Neutrophil (primary cell): ENCODE measurements around the gene SOS1.

Experiments
- H3K27ac ChIP-seq: fragments of 200-600 bp; sonication (generic); 2 replicates; pipeline ENCODE4 v1.5.1; 2016; ENCODE audit warnings: mild to moderate bottlenecking, moderate library complexity
- H3K27me3 ChIP-seq: fragments of 200-600 bp; sonication (generic); 2 replicates; pipeline ENCODE4 v1.6.0; 2016; ENCODE audit warnings: mild to moderate bottlenecking
- H3K36me3 ChIP-seq: fragments of 200-600 bp; sonication (generic); 2 replicates; pipeline ENCODE4 v1.5.1; 2017
- H3K4me1 ChIP-seq, 2 experiments: fragments of 200-600 bp in 1 of 2; sonication (generic) in 1 of 2; 1 replicate in 1 of 2; 2 replicates in 1 of 2; pipeline versions ENCODE4 v1.5.1 to v1.6.1; 2013 to 2016; ENCODE audit warnings: low read depth in 1 of 2, low read length in 1 of 2, mild to moderate bottlenecking in 1 of 2, moderate library complexity in 1 of 2; ENCODE audit not compliant: control insufficient read depth in 1 of 2, insufficient read depth in 1 of 2
- H3K4me3 ChIP-seq, 2 experiments: fragments of 200-600 bp in 1 of 2; sonication (generic) in 1 of 2; 1 replicate in 1 of 2; 2 replicates in 1 of 2; pipeline ENCODE4 v1.5.1; 2013 to 2016; ENCODE audit warnings: low read depth in 1 of 2, low read length in 1 of 2, mild to moderate bottlenecking in 1 of 2, moderate library complexity in 1 of 2
- H3K9me3 ChIP-seq: fragments of 200-600 bp; sonication (generic); 2 replicates; pipeline ENCODE4 v1.5.1; 2016
- TF ChIP-seq, protein P1 (sequence below): fragments of 200-600 bp; sonication (generic); IDR thresholded peaks from 2 replicates; pipeline ENCODE4 v1.5.1; 2016; ENCODE audit warnings: antibody characterized with exemption

The SOS1 gene

DNA sequence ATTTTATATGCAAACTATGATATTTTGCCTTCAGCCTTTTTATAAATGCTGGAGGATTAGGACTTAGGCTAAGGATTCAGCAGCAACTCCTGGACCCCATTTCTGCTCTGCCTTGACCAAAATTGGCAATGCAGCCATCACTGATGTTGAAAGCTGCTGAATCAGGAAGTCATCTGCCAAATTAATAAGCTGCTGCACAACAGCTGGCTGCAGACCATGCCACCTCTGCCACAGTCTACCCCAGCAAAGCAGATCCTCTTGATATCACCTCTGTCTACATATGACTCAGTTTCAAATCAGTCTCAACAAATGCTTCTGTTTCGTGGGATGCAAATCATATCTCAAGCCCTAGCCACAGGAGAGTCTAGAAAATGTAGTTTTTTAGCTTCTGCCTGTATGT is 7.1 kb upstream of the SOS1 start:
- no peaks in the 10 kb centered on the region for H3K27me3 ChIP-seq
- H3K4me3 ChIP-seq: no peak overlapping the region
- H3K36me3 ChIP-seq: no peaks in the 10 kb centered on the region
- TF ChIP-seq, protein P1, sequence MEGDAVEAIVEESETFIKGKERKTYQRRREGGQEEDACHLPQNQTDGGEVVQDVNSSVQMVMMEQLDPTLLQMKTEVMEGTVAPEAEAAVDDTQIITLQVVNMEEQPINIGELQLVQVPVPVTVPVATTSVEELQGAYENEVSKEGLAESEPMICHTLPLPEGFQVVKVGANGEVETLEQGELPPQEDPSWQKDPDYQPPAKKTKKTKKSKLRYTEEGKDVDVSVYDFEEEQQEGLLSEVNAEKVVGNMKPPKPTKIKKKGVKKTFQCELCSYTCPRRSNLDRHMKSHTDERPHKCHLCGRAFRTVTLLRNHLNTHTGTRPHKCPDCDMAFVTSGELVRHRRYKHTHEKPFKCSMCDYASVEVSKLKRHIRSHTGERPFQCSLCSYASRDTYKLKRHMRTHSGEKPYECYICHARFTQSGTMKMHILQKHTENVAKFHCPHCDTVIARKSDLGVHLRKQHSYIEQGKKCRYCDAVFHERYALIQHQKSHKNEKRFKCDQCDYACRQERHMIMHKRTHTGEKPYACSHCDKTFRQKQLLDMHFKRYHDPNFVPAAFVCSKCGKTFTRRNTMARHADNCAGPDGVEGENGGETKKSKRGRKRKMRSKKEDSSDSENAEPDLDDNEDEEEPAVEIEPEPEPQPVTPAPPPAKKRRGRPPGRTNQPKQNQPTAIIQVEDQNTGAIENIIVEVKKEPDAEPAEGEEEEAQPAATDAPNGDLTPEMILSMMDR: no peak
- no peaks in the 10 kb centered on the region for H3K9me3 ChIP-seq
- H3K4me1 ChIP-seq: peaks cover 11 to 15% of the 10 kb centered on the region in 2 experiments
- H3K27ac ChIP-seq: no peak overlapping the region

DNA sequence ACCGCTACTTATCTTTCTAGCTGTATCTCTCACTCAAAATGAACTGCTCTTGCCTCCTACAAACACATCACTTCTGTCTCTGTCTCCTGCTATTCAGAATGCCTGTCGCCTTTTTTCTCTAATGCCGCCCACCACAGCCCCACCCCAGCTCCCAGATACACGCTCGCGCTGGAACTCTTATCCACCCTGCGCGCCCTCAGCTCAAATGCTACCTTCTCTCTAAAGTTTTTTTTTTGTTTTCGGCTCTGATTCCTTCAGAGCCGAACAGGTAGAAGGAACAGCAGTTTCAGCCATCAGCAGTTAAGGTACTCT is 3.9 kb upstream of the SOS1 start:
- peaks cover 23 to 27% of the 10 kb centered on the region in 2 experiments for H3K4me1 ChIP-seq
- peak overlapping the region; percentile 87 to 88 for H3K4me3 ChIP-seq
- peak overlapping the region; percentile 76 for H3K27ac ChIP-seq
- no peaks in the 10 kb centered on the region for H3K9me3 ChIP-seq
- no peaks in the 10 kb centered on the region for H3K36me3 ChIP-seq
- no peaks in the 10 kb centered on the region for H3K27me3 ChIP-seq
- TF ChIP-seq, protein P1: no peak

DNA sequence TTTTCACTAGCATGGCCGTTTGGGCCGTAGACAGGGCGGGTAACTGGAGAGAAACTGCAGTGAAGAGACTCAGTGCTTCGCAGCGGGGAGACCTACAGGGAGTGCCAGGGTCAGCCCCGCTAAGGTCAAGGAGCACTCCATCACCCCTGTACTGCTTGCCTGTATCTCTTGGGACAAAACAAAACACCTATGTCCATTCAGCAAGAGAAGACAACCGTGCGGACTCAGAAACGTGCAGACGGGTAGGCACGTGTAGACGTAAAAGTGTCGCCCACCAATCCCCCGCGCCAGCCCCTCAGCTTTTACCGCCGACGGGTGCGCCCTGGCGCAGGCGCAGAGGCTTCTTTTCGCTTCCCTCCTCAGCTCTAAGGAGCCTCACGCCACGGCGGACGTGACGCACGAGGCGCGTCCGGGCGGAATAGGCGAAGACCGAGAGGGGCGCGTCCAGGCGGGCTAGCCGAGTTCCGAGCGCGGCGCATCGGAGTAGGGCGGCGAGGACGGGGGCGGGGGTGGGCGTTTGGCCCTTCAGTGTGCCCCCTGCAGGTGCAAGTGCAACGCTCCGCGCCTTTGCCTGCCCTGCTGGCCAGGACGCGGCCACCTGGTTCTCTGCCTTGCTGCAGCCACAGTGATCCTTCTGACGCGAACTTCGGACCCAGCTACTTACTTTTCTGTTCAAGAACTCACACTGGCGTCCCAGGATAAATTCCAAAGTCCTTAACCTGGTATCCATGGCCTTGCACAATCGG is 3.3 kb upstream of the SOS1 start:
- Histone ChIP-seq H3K27me3 (no peaks in the 10 kb centered on the region), H3K4me1 (peaks cover 28 to 33% of the 10 kb centered on the region in 2 experiments), H3K9me3 (no peaks in the 10 kb centered on the region), H3K36me3 (no peaks in the 10 kb centered on the region), H3K4me3 (peak overlapping the region; percentile 87 to 88), H3K27ac (peak overlapping the region; percentile 76)
- TF ChIP-seq, protein P1: peak; percentile 29

DNA sequence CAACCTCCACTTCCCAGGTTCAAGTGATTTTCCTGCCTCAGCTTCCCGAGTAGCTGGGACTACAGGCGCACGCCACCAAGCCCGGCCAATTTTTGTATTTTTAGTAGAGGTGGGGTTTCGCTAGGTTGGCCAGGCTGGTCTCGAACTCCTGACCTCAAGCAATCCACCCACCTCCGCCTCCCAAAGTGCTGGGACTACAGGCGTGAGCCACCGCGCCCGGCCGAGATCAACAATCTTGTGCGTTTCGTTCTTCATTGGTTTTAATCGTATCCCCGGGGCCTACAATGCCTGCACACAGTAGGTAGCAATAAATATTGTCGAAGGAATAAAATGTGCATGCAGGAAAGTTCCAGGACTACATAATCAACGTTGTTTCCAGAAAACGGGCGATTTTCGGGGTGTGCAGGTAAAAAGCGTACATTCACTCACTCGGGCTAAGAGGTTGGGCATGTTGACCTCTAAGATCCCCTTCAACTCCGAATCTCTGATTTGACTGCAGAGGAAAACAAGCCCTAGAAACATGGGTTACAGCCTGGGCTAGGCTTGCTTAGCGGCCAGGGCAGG is 2.7 kb upstream of the SOS1 start:
- Histone ChIP-seq H3K4me3 (peak overlapping the region; percentile 87 to 88), H3K9me3 (no peaks in the 10 kb centered on the region), H3K27ac (peak overlapping the region; percentile 76), H3K27me3 (no peaks in the 10 kb centered on the region), H3K36me3 (no peaks in the 10 kb centered on the region), H3K4me1 (peaks cover 34 to 39% of the 10 kb centered on the region in 2 experiments)
- TF ChIP-seq, protein P1: no peak

DNA sequence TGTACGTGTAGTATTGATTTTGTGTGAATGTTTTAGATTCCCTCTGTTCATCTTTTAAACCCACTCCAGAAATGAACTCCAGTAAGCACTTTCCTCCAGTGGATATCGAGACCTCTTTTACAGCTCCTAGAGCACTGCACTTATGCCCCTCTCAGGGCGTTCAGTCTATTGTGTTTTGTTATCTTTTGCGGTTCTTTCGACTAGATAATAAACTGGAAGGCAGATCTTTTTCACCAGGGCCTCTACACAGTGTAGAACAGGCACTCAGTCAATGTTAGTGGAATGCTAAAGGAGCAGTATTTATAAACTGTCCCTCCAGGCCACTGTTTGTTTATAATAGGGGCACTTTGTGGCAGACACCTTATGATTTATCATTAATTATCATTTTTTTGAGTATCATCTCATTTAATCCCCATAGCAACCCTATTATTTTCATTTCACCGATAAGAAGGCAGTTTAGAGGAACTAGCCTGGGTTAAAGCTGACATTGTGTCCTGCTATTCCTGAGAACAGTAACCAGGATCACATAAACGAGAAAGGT is 742 bp upstream of the SOS1 start:
- H3K27ac ChIP-seq: peak overlapping the region; percentile 93
- no peaks in the 10 kb centered on the region for H3K9me3 ChIP-seq
- H3K4me3 ChIP-seq: peak overlapping the region; percentile 68 to 76
- no peaks in the 10 kb centered on the region for H3K36me3 ChIP-seq
- TF ChIP-seq, protein P1: no peak
- H3K4me1 ChIP-seq: peaks cover 42 to 45% of the 10 kb centered on the region in 2 experiments
- H3K27me3 ChIP-seq: no peaks in the 10 kb centered on the region
